ENCODE measurements around the gene SEPTIN10.
"Not testable (repeated sequence)": the region's sequence is repeated elsewhere in the genome, so short reads cannot be mapped to it uniquely, and the experiment has no call there.

SEPTIN10 gene

DNA sequence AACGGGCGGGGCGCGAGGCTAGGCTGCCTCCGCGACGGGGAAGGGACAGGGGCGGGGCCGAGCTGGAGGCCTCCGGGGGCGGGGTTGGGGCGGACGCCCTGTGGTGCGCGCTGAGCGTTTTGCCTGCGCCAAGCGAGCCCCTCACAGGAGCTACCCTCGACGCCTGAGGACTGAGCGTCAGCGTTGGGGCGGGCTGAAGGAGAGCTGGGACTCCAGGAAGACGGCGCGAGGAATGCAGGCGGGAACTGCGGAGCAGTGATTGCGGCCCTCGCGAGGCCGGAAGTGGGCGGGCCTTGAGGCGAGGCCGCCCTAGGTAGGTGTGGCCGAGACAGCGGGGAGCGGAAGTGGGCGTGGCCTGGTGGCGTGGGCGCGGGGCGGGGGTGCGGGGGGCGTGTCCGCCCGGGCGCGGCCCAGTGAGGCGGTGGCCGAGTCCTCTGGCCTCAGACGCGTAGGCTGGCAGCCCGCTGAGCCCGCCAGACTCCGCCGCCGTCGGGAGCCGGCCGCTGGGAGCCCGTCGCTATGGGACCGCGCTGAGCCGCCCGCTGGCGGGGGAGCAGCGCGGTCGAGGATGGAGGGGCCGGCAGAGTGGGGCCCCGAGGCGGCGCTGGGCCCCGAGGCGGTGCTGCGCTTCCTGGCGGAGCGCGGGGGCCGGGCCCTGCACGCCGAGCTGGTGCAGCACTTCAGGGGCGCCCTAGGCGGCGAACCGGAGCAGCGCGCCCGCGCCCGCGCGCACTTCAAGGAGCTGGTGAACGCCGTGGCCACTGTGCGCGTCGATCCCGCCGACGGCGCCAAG lies at the start of gene SEPTIN10, which contains the start of gene SOWAHC:
Gene SEPTIN10, minus strand, starts transcription at position 45 of the 793 bp plus-strand sequence. CDS start 139 bp downstream, outside the sequence.
Gene SOWAHC, plus strand, starts transcription at position 443 of the 793 bp plus-strand sequence. Its CDS starts 126 bp downstream, at position 569.
- FAIRE-seq = no peak

DNA sequence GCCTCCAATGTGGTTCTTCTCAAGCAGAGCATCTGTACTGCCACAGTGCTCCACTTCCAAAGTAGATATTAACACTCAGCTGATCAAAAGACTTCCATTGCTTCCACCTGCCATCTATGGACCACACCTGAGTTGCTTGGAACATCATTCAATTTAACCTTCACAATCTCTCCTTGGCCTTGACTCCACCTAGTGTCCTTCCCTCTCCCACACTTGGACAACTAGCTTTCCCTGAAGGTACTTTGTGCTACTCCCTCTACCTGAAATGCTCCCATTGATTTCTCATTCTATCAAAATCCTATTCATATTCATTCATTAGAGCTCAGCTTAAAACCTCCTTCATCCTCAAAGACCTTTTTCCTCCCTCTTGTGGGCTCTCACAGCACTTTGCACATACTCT lies 49.1 kb upstream of the SEPTIN10 start:
- no peak for FAIRE-seq

DNA sequence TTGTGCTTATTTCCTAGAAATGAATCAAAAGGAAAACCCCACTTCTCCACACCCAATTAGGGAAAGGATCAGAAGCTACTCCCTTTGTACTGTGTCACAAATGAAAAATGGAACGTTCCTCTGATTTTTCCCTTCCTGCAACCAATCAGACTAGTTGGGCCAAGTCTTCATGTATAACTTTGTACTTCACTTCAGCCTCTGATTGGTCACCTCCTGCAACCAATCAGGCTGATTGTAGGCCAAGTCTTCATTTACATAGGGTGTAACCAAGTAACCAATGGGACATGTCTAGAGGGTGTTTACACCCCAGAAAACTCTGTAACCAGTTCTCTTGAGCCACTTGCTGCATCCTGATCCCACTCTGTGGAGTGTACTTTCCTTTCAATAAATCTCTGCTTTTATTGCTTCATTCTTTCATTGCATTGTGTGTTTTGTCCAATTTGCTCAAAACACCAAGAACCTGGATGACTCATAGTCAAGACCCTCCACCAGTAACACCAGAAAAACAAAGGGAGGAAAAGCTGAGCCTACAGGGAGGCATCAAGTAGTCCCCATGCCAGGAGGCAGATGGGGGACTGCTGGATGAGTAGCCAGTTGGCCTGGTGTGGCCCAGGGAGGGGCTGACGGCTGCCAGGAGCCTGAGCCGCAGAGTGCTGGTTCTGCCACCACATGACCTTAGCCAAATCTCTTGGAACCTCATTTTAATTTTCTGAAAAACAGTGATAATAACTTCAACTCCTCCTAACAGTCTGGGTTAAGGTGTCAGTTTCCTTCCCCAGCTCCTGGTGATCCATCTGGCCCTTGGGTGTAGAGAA lies 46.5 kb upstream of the SEPTIN10 start:
- no peak for FAIRE-seq

- no peak for FAIRE-seq
Observed at GRCh38 chr2:109659396-109660045, 45.8 kb upstream of the SEPTIN10 start.

- FAIRE-seq = no peak
Observed at GRCh38 chr2:109655287-109655686, 41.5 kb upstream of the SEPTIN10 start.

GRCh38 chr2:109654326-109655050 lies 40.7 kb upstream of the SEPTIN10 start:
- FAIRE-seq = no peak

- no peak for FAIRE-seq
Observed at GRCh38 chr2:109649736-109650695, 36.2 kb upstream of the SEPTIN10 start.

GRCh38 chr2:109648041-109648527 lies 34.3 kb upstream of the SEPTIN10 start:
- FAIRE-seq = no peak

GRCh38 chr2:109647636-109648035 lies 33.9 kb upstream of the SEPTIN10 start:
- FAIRE-seq = no peak

DNA sequence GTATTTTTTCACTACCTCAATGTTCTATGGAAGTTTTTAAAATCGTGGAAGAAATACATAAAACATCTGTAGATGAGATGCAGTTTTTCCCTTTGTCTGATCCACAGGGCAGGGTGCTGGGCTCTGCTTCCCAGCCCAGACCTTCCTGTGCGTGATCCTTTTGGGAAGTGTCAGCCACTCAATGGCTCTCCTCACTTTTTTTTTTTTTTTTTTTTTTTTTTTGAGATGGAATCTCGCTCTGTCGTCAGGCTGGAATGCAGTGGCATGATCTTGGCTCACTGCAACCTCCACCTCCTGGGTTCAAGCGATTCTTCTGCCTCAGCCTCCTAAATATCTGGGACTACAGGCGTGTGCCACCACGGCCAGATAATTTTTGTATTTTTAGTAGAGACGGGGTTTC lies 33.2 kb upstream of the SEPTIN10 start:
- no peak for FAIRE-seq

GRCh38 chr2:109645412-109646184 lies 31.8 kb upstream of the SEPTIN10 start:
- FAIRE-seq = no peak

GRCh38 chr2:109644571-109645275 lies 31.0 kb upstream of the SEPTIN10 start:
- FAIRE-seq = no peak

DNA sequence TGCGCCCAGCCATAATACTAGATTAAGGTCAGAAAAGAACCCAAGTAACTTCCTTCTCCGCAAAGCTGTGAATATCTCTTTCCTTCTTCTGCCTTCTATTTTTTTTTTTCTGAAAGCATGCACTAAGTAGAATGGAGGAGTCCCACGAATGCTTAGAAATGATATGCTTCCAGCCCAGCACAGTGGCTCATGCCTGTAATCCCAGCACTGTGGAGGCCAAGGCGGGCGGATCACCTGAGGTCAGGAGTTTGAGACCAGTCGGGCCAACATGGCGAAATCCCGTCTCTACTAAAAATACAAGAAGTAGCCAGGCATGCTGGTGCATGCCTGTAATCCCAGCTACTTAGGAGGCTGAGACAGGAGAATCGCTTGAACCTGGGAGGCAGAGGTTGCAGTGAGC lies 26.2 kb upstream of the SEPTIN10 start:
- FAIRE-seq = not testable (repeated sequence)

GRCh38 chr2:109638795-109639194 lies 25.0 kb upstream of the SEPTIN10 start:
- no peak for FAIRE-seq

GRCh38 chr2:109637749-109638570 lies 24.2 kb upstream of the SEPTIN10 start:
- no peak for FAIRE-seq

- FAIRE-seq = no peak
Observed at GRCh38 chr2:109636317-109636716, 22.6 kb upstream of the SEPTIN10 start.

- no peak for FAIRE-seq
Observed at GRCh38 chr2:109635426-109636304, 21.9 kb upstream of the SEPTIN10 start.

Measured in colon (tissue), 2 donors.